ENCODE results near the gene LEFTY2.
"Not testable (repeated sequence)": the region's sequence is repeated elsewhere in the genome, so short reads cannot be mapped to it uniquely, and the experiment has no call there.

The LEFTY2 gene, protein sequence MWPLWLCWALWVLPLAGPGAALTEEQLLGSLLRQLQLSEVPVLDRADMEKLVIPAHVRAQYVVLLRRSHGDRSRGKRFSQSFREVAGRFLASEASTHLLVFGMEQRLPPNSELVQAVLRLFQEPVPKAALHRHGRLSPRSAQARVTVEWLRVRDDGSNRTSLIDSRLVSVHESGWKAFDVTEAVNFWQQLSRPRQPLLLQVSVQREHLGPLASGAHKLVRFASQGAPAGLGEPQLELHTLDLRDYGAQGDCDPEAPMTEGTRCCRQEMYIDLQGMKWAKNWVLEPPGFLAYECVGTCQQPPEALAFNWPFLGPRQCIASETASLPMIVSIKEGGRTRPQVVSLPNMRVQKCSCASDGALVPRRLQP

DNA sequence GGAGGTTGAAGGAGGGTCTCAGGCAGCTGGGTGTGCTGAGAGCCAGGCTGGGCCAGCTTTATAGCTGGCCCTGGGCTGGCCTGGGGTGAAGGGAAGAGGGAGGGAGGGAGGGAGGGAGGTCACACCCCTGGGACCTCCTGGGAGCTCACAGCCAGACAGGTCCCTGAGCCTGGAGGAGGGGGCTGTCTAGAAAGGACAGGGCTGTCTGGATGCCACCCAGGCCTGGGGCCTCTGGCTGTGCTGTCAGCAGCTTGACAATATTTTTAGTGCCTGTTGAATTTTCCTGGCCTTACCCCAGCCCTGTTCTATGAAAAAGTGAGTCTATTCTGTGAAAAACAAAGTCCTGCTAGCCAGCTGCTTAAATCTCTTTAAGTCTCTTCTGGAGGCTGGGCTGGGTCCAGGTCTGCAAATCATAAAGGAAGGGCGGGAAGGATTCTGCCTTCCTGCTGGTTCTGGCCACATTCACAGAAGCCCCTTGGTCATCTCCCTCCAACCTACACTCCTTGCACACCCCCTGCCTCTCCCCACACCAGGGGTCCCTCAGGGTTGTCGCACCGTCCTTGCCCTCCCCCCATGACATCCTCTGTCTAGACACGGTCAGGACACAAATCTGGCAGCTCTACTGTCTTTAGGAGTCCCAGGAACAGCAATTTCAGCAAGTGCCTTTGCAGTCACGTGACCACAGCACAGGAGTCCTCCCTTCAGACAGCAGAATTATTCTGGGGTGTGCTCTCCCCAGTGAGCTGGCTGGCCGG is at the start of gene LEFTY2:
Gene LEFTY2, minus strand, starts transcription at position 34 of the 755 bp plus-strand sequence. CDS start 80 bp downstream, outside the sequence.
- no peak for DNase-seq (ENCODE audit: low read depth in 1 of 2, low spot score in 1 of 2)

GRCh38 chr1:225987491-225988316 is 46.7 kb upstream of the LEFTY2 start:
- DNase-seq (ENCODE audit: low read depth in 1 of 2, low spot score in 1 of 2), result no peak

DNA sequence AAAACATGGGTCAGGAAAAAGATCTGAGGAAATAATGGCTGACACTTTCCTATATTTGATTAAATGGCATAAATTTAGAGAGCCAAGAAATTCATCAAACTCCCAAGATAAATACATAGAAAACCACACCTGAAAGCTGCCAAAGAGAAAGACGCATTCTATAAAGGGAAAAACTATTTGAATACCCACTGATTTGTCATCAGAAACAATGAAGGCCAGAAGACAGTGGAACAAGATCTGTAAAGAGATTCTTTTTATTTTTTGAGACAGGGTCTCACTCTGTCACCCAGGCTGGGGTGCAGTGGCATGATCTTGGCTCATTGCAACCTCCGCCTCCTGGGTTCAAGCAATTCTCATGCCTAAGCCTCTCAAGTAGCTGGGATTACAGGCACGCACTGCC is 40.7 kb upstream of the LEFTY2 start:
- no peak for DNase-seq (ENCODE audit: low read depth in 1 of 2, low spot score in 1 of 2)

DNA sequence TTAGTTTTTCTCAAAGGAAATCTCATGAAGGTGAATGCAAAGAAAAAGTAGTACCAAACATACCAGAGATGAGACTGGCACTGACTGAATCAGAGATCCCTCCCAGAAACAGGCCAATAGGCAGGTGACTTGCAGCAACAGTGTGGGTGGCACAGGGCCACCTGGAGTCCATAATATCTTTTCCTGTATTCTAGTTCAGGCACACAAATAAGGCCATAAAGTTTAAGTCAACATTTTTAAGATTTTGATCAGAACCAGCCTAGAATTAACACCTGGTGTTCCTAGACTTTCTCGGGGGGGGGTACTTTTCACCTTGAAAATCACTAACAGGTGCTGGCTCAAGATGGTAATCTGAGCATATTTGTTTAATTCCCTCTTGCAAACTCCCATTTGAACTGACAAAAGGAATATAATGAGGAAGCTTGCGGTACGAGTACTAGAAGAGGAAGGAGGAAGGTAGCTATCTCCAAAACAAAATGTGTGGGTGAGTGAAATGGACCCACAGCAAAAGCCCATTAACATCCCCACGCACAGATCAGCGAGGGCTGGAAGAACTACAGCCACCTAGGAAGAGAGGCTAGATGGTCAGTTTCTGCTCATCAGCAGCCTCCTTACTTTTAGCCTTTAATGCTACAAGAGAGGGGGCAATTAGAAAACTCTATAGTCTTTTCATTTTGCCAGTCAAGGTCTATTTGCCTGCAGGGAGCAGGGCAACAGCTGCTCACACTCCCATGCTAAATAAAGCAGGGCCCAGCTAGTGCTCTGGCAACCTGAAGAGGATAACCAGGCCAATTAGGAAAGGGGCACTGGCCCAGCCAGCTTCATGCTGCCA is 39.2 kb upstream of the LEFTY2 start:
- no peak for DNase-seq (ENCODE audit: low read depth in 1 of 2, low spot score in 1 of 2)

- DNase-seq (ENCODE audit: low read depth in 1 of 2, low spot score in 1 of 2), result no peak
These were observed 38.4 kb upstream of the LEFTY2 start for GRCh38 chr1:225979421-225979820.

DNA sequence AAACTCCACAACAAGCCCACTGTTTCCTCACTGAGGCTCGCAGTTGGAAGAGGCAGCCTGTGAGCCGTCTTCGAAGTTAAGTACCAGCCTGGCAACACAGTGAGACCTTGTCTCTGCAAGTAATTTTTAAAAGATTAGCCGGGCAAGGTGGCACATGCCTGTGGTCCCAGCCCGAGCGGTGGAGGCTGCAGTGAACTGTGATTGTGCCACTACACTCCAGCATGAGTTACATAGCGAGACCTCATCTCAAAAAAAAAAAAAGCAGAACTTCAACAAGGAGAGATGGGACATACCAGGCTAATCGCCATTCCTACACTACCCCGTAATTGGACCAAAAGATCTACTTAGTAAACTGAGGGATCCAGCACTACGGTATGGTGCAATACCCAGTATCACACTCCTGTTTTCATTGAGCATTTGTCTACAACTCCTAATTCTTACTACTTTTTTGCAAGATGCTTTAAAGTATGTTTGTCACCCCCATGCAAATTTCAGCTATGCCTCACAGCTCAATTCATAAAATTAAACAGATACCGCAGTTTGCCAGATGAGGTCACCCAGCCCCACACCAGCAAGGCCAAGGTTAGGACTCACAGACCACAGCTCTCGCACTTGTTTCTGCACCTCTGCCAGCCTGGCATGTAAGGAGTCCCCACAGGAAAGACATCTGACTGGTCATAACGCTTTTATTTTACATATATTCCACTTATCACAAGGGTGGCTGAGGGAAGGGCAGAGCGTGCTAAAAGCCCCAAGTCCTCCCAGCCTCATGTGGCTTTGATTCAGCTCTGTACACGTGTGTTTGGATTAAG is 37.1 kb upstream of the LEFTY2 start:
- DNase-seq (ENCODE audit: low read depth in 1 of 2, low spot score in 1 of 2), result no peak

- DNase-seq (ENCODE audit: low read depth in 1 of 2, low spot score in 1 of 2), result not testable (repeated sequence)
These were observed 34.1 kb upstream of the LEFTY2 start for GRCh38 chr1:225975146-225975545.

DNA sequence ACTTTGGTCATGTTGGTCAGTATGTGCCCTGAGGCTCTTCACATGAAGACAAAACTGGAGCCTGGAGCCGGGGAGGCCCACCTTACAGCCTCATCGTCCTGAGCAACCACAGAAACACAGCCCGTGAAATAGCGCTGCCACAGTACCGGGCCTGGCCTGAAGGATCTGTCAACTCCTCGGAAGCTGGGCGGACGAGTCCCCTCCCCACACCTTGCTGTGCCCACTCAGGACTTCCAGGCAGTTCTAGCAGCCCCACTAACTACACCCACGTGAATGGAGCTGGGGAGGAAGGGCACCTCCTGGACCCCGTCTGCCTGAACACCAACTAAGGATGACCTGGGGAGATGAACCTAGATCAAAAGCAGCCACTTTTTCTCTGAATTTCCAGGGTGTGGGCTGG is 33.4 kb upstream of the LEFTY2 start:
- no peak for DNase-seq (ENCODE audit: low read depth in 1 of 2, low spot score in 1 of 2)

DNA sequence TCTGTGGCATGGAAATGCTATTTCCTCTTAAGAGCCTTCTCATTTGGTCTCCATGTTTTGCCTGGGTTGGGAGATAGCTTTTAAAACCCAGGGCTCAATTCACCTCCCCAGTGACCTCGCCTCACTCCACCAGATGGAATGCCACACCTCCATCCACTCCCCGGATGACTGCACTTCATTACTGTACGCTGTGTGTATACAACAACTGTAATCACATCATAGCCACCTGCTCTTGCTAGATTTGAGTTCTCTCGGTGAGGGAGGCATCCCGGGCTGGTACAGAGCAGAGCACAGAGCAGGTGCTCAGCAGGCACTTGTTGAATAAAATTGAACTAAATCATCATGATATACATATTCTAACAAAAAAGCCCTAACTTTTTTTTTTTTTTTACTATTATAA is 32.1 kb upstream of the LEFTY2 start:
- no peak for DNase-seq (ENCODE audit: low read depth in 1 of 2, low spot score in 1 of 2)

- no peak for DNase-seq (ENCODE audit: low read depth in 1 of 2, low spot score in 1 of 2)
These were observed 31.5 kb upstream of the LEFTY2 start for GRCh38 chr1:225972344-225973152.

GRCh38 chr1:225970592-225971157 is 29.7 kb upstream of the LEFTY2 start:
- DNase-seq (ENCODE audit: low read depth in 1 of 2, low spot score in 1 of 2), result not testable (repeated sequence)

- DNase-seq (ENCODE audit: low read depth in 1 of 2, low spot score in 1 of 2), result not testable (repeated sequence)
These were observed 28.7 kb upstream of the LEFTY2 start for GRCh38 chr1:225969751-225970150.

GRCh38 chr1:225965231-225965630 is 24.2 kb upstream of the LEFTY2 start:
- DNase-seq (ENCODE audit: low read depth in 1 of 2, low spot score in 1 of 2), result no peak

DNA sequence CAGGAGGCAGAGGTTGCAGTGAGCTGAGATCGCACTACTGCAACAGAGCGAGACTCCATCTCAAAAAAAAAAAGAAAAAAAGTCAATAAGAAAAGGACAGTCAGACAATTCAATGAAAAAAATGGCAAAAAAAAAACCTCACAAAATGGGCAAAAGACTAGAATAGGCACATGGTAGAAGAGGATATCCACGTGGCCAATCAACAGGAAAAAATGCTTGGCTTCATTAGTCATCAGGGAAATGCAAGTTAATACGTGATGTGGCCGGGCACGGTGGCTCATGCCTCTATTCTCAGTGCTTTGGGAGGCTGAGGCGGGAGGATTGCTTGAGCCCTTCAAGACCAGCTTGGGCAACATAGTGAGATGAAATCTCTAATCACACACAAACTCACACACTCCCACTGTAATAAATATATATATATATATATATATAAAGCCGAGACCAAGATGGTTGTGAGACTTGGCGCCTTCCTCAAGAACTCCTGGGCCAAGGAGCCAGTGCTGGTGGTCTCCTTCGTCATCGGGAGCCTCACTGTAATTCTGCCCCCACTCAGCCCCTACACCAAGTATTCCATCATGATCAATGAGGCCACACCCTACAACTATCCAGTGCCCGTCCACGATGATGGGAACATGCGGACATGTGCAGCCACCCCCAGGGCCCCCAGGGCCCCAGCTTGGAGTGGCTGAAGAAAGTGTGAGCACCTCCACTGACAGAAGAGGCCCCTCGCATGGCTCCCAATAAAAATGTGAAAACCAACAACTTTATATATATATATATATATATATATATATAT is 22.9 kb upstream of the LEFTY2 start:
- no peak for DNase-seq (ENCODE audit: low read depth in 1 of 2, low spot score in 1 of 2)

GRCh38 chr1:225962440-225962975 is 21.5 kb upstream of the LEFTY2 start:
- peak in 1 of 2 donors; percentile 54 for DNase-seq (ENCODE audit: low read depth in 1 of 2, low spot score in 1 of 2)

- DNase-seq (ENCODE audit: low read depth in 1 of 2, low spot score in 1 of 2), result no peak
These were observed 20.8 kb upstream of the LEFTY2 start for GRCh38 chr1:225961659-225962439.

- no peak for DNase-seq (ENCODE audit: low read depth in 1 of 2, low spot score in 1 of 2)
These were observed 17.0 kb upstream of the LEFTY2 start for GRCh38 chr1:225958041-225958440.

Data from stimulated activated CD4-positive, alpha-beta T cell treated with anti-CD3 and anti-CD28 coated beads, Interleukin-15, amount 100 ng/mL, for 1 hour (primary cell).